GM12875 (cell line): Measurements from ENCODE around the gene SLC23A3.
"Not testable (repeated sequence)": the region's sequence is repeated elsewhere in the genome, so short reads cannot be mapped to it uniquely, and the experiment has no call there.

Source experiments
- H3K4me3 ChIP-seq: one replicate; pipeline ENCODE4 v1.5.1; 2011; ENCODE audit warnings: low read depth, low read length, control low read depth
- CTCF ChIP-seq: IDR thresholded peaks from 2 replicates; pipeline ENCODE4 v1.5.1; 2011; ENCODE audit warnings: low read depth, mild to moderate bottlenecking, control low read depth, inconsistent platforms, low read length, moderate library complexity, borderline replicate concordance; ENCODE audit not compliant: insufficient read depth

Gene SLC23A3

DNA sequence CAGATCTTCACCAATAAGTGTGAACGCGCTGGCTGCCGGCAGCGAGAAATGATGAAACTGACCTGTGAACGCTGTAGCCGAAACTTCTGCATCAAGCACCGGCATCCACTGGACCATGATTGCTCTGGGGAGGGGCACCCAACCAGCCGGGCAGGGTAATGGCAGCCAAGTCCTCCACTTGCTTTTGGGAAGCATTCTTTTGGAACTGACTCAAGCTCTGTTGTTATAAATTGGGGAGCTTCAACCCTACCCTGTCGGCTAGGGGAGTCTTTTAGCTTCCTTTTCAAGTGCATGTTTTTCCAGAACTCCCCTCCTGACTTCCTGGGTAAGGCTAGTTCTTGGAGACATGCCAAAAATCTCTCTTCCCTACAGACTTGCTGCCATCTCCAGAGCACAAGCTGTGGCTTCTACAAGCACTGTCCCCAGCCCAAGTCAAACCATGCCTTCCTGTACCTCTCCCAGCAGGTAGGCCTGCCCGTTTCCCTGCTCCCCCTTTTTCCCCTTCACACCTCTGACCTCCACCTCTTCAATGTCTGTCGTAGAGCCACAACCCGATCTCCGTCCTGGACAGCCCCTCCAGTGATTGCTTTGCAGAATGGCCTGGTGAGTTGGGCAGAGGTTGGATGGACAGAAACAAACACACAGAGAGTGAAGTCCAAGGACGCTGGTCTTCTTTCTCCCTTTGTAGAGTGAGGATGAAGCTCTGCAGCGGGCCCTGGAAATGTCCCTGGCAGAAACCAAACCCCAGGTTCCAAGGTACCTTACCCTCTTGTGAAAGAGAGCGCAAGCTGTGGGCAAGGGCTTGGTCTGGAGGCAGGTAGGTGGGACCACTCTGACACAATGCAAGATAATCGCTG lies 38.3 kb upstream of the SLC23A3 start:
- no peak for TF ChIP-seq CTCF
- no peak overlapping the region for H3K4me3 ChIP-seq

DNA sequence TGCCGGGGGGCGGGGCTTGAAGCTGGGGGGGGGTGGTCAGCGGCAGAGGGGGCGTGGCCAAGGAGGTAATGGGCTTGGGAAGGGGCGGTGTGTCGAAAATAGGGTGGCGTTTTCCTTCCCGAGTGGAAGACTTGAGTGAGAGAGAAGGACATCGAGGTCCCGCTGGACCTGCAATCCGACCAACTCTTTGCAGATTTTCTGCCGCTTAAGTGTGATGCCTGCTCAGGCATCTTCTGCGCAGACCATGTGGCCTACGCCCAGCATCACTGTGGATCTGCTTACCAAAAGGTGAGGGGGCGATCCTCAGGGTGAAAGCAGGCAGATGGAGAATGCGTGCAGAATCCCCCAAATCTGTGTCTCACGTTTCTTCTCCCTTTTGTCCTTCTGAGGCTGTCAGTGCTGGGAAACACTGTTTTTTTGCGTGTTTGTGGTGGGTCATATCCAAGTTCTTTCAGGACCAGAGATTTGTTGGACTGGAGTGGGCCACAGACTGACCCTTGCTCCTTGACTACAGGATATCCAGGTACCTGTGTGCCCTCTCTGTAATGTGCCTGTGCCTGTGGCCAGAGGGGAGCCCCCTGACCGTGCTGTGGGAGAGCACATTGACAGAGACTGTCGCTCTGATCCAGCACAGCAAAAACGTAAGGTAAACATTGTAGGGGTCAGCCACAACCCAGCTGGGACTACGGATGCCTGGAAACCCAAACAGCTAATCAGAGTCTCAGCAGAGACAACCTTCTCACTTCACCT lies 37.5 kb upstream of the SLC23A3 start:
- TF ChIP-seq CTCF, result no peak
- H3K4me3 ChIP-seq, result peak overlapping the region; percentile 62

GRCh38 chr2:219206328-219207133 lies 36.7 kb upstream of the SLC23A3 start, which contains the start of gene ZFAND2B:
ZFAND2B (plus strand) TSS chr2:219206782; CDS start chr2:219206988, 206 bp downstream.
- TF ChIP-seq CTCF, result peak; percentile 12; the same call in 1 of the 2 replicates
- H3K4me3 ChIP-seq, result peak within 1 kb of the TSS; percentile 62

DNA sequence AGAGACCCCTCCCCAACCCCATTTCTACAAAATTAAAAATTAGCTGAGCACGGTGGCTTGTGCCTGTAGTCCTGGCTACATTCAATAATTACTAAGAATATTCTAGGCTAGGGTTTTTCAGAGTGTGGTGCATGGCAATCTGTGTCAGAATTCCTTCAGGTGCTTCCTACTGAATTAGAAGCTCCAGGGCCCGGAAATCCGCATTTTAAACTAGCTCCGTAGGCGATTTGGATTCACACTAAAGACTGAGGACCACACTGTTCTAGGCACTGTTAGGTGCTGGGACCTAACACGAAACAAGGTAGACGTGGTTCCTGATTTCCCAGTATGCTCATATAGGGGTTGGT lies 36.1 kb upstream of the SLC23A3 start:
- TF ChIP-seq CTCF, result no peak
- H3K4me3 ChIP-seq, result peak overlapping the region; percentile 62

DNA sequence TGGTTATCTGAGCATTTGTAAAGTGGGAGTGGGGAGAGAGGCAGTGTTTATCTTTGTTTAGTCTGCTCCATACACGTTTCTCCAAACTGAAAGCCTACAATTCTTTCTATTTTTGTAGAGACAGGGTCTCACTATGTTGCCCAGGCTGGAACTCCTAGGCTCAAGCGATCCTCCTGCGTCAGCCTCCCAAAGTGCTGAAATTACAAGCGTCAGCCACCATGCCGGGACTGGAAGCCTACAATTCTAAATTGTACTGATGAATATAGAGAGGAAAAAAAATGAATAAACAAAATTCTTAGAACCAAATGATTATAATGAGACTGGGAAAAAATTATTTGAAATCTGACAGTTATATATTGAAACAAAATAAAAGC lies 35.3 kb upstream of the SLC23A3 start:
- no peak for TF ChIP-seq CTCF
- H3K4me3 ChIP-seq, result no peak overlapping the region

DNA sequence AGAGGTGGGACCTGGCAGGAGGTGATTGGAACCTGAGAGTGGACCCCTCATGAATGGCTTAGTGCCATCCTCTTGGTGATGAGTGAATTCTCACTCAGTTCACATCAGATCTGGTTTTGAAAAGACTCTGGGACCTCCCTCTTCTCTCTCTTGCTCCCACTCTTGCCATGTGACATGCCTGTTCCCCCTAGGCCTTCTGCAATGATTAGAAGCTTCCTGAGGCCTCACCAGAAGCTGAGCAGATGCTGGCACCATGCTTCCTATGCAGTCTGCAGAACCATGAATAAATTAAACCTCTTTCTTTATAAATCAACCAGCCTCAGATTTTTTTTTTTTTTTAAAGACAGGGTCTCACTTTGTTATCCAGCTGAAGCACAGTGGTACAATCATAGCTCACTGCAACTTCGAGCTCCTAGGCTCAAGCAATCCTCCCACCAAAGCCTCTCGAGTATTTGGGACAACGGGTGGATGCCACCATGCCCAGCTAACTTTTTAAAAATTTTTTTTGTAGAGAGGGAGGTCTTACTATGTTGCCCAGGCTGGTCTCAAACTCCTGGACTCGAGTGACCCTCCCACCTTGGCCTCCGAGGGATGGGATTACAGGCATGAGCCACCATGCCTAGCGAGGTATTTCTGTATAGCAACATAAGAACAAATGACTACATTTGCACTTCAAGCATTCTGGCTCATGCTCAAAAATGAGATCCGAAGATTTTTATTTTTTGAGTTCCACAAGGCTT lies 34.8 kb upstream of the SLC23A3 start:
- TF ChIP-seq CTCF, result no peak
- no peak overlapping the region for H3K4me3 ChIP-seq

DNA sequence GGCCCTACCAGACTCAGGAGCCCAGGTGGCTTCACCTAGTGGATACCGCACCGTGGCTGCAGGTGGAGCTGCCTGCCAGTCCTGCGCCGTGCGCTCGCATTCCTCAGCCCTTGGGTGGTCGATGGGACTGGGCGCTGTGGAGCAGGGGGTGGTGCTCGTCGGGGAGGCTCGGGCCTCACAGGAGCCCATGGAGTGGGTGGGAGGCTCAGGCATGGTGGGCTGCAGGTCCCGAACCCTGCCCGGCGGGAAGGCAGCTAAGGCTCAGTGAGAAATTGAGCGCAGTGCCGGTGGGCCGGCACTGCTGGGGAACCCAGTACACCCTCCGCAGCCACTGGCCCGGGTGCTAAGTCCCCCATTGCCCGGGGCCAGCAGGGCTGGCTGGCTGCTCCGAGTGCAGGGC lies 31.5 kb upstream of the SLC23A3 start:
- not testable (repeated sequence) for H3K4me3 ChIP-seq

- H3K4me3 ChIP-seq, result not testable (repeated sequence)
These were observed 30.9 kb upstream of the SLC23A3 start for GRCh38 chr2:219200502-219201326.
